Neural cell (in vitro differentiated cells): Measurements from ENCODE around the gene MACF1. TPM values are rescaled to one million over a fixed set of nuclear protein-coding genes. Genes with fewer than 3 reads are reported as not detected.
A peak's percentile ranks its signal among the peaks of the same experiment; 100 is the strongest.

Experiments
- H2AFZ ChIP-seq: fragments of 200-600, 300-800 bp; sonication (generic), shearing (Covaris generic); 2 replicates; pipeline ENCODE4 v1.6.0; 2014; ENCODE audit warnings: low read depth, mild to moderate bottlenecking, antibody characterized with exemption, low read length, moderate library complexity
- H3F3A ChIP-seq: fragments of 200-600 bp; shearing (Covaris generic); 2 replicates; pipeline ENCODE4 v1.6.1; 2016; ENCODE audit warnings: mild to moderate bottlenecking, moderate library complexity, mixed read lengths, antibody characterized with exemption, low read length; ENCODE audit not compliant: insufficient read depth, poor library complexity, severe bottlenecking
- H3K27ac ChIP-seq: fragments of 200-600, 300-800 bp; sonication (generic), shearing (Covaris generic); 2 replicates; pipeline ENCODE4 v1.5.1; 2014; ENCODE audit warnings: mild to moderate bottlenecking, low read length, moderate library complexity
- H3K27me3 ChIP-seq: fragments of 300-800, 200-600 bp; sonication (generic), shearing (Covaris generic); 2 replicates; pipeline ENCODE4 v1.6.0; 2014; ENCODE audit warnings: mild to moderate bottlenecking, low read depth, low read length, moderate library complexity; ENCODE audit not compliant: insufficient read depth
- H3K36me3 ChIP-seq: fragments of 300-800, 200-600 bp; sonication (generic), shearing (Covaris generic); 2 replicates; pipeline ENCODE4 v1.5.1; 2014; ENCODE audit warnings: mild to moderate bottlenecking, antibody characterized with exemption, low read length, moderate library complexity; ENCODE audit not compliant: insufficient read depth
- H3K4me2 ChIP-seq: fragments of 300-800, 200-600 bp; sonication (generic), shearing (Covaris generic); 2 replicates; pipeline ENCODE4 v1.6.0; 2014; ENCODE audit warnings: mild to moderate bottlenecking, low read length
- H3K4me3 ChIP-seq: fragments of 300-800, 200-600 bp; sonication (generic), shearing (Covaris generic); 2 replicates; pipeline ENCODE4 v1.5.1; 2014; ENCODE audit warnings: mild to moderate bottlenecking, low read length, moderate library complexity
- H3K79me2 ChIP-seq: fragments of 200-600 bp; shearing (Covaris generic); replicated peaks from 2 replicates; pipeline ENCODE4 v1.6.0; 2014; ENCODE audit warnings: mild to moderate bottlenecking, low read length, moderate library complexity; ENCODE audit not compliant: insufficient read depth
- H3K9ac ChIP-seq: fragments of 300-800, 200-600 bp; sonication (generic), shearing (Covaris generic); 2 replicates; pipeline ENCODE4 v1.6.1; 2016; ENCODE audit warnings: mild to moderate bottlenecking, low read length, mixed read lengths
- H3K9me2 ChIP-seq: fragments of 200-600 bp; shearing (Covaris generic); 2 replicates; pipeline ENCODE4 v1.6.1; 2016; ENCODE audit warnings: mild to moderate bottlenecking, low read length, mixed read lengths; ENCODE audit not compliant: insufficient read depth
- H3K9me3 ChIP-seq: fragments of 200-600, 300-800 bp; sonication (generic), shearing (Covaris generic); 2 replicates; pipeline ENCODE4 v1.6.1; 2016; ENCODE audit warnings: mild to moderate bottlenecking, mixed run types, low read length, moderate library complexity, mixed read lengths
- H4K20me1 ChIP-seq: fragments of 200-600 bp; shearing (Covaris generic); 2 replicates; pipeline ENCODE4 v1.6.1; 2016; ENCODE audit warnings: mild to moderate bottlenecking, mixed run types; ENCODE audit not compliant: insufficient read depth
- CTCF ChIP-seq: fragments of 450-650 bp; IDR thresholded peaks from 2 replicates; pipeline ENCODE4 v1.5.1; 2014; ENCODE audit warnings: antibody characterized with exemption, mild to moderate bottlenecking, moderate library complexity; ENCODE audit not compliant: poor library complexity, severe bottlenecking
- EP300 ChIP-seq: fragments of 450-650 bp; conservative IDR thresholded peaks from 2 replicates; pipeline ENCODE4 v1.6.1; 2014; ENCODE audit warnings: antibody characterized with exemption, mild to moderate bottlenecking, moderate library complexity; ENCODE audit not compliant: poor library complexity, severe bottlenecking
- EZH2 ChIP-seq: fragments of 200-600, 300-800 bp; shearing (Covaris generic), sonication (generic); IDR thresholded peaks from 2 replicates; pipeline ENCODE4 v1.6.1; 2014; ENCODE audit warnings: antibody characterized with exemption, low read length, borderline replicate concordance, mild to moderate bottlenecking; ENCODE audit not compliant: insufficient read depth, poor library complexity, severe bottlenecking
- MXI1 ChIP-seq: fragments of 450-650 bp; conservative IDR thresholded peaks from 2 replicates; pipeline ENCODE4 v1.6.1; 2014; ENCODE audit warnings: antibody characterized with exemption, mild to moderate bottlenecking; ENCODE audit not compliant: poor library complexity, severe bottlenecking
- POLR2AphosphoS5 ChIP-seq: IDR thresholded peaks from 2 replicates; pipeline ENCODE4 v1.6.1; 2012
- RAD21 ChIP-seq: fragments of 450-650 bp; conservative IDR thresholded peaks from 2 replicates; pipeline ENCODE4 v1.6.1; 2014; ENCODE audit warnings: antibody characterized with exemption, mild to moderate bottlenecking, moderate library complexity
- SMC3 ChIP-seq: fragments of 450-650 bp; conservative IDR thresholded peaks from 2 replicates; pipeline ENCODE4 v1.6.1; 2014; ENCODE audit warnings: antibody characterized with exemption, mild to moderate bottlenecking, moderate library complexity; ENCODE audit not compliant: poor library complexity
- TAF1 ChIP-seq: IDR thresholded peaks from 2 replicates; pipeline ENCODE4 v1.6.1; 2012; ENCODE audit warnings: low read depth
- polyA plus RNA-seq: library from polyadenylated mRNA; depleted of rRNA; stranded (reverse); fragments of >200 nt; gene quantifications from 2 replicates; pipeline ENCODE4 v1.2.3, GENCODE V29; 2014
- TF ChIP-seq, protein P1 (sequence below): IDR thresholded peaks from 2 replicates; pipeline ENCODE4 v1.6.1; 2012; ENCODE audit warnings: borderline replicate concordance

Gene MACF1
- polyA plus RNA-seq, 1 donor from 2014 or later, result 176 TPM

GRCh38 chr1:39258925-39259244 is 54.4 kb downstream of the MACF1 start:
- TF ChIP-seq EP300, result no peak
- no peak for TF ChIP-seq EZH2
- TF ChIP-seq MXI1, result no peak
- peak; percentile 32 for TF ChIP-seq SMC3
- TF ChIP-seq TAF1, result no peak
- H3K79me2 ChIP-seq, result peaks cover 14% of the 10 kb centered on the region
- H2AFZ ChIP-seq, result no peak overlapping the region

GRCh38 chr1:39261712-39262221 is 57.3 kb downstream of the MACF1 start:
- Histone ChIP-seq H3K4me2 (no peak overlapping the region), H3K27ac (no peak overlapping the region), H2AFZ (no peak overlapping the region), H3K9me3 (no peaks in the 10 kb centered on the region), H3K9me2 (no peaks in the 10 kb centered on the region), H3K79me2 (peaks cover 20% of the 10 kb centered on the region), H3K9ac (no peak overlapping the region), H3K27me3 (no peaks in the 10 kb centered on the region), H3K4me3 (no peak overlapping the region), H4K20me1 (no peaks in the 10 kb centered on the region), H3K36me3 (peaks cover 4% of the 10 kb centered on the region), H3F3A (no peaks in the 10 kb centered on the region)
- TF ChIP-seq MXI1 (no peak), TAF1 (no peak), SMC3 (no peak), RAD21 (no peak), EZH2 (no peak), CTCF (no peak), POLR2AphosphoS5 (no peak), EP300 (no peak)
- TF ChIP-seq, protein P1, sequence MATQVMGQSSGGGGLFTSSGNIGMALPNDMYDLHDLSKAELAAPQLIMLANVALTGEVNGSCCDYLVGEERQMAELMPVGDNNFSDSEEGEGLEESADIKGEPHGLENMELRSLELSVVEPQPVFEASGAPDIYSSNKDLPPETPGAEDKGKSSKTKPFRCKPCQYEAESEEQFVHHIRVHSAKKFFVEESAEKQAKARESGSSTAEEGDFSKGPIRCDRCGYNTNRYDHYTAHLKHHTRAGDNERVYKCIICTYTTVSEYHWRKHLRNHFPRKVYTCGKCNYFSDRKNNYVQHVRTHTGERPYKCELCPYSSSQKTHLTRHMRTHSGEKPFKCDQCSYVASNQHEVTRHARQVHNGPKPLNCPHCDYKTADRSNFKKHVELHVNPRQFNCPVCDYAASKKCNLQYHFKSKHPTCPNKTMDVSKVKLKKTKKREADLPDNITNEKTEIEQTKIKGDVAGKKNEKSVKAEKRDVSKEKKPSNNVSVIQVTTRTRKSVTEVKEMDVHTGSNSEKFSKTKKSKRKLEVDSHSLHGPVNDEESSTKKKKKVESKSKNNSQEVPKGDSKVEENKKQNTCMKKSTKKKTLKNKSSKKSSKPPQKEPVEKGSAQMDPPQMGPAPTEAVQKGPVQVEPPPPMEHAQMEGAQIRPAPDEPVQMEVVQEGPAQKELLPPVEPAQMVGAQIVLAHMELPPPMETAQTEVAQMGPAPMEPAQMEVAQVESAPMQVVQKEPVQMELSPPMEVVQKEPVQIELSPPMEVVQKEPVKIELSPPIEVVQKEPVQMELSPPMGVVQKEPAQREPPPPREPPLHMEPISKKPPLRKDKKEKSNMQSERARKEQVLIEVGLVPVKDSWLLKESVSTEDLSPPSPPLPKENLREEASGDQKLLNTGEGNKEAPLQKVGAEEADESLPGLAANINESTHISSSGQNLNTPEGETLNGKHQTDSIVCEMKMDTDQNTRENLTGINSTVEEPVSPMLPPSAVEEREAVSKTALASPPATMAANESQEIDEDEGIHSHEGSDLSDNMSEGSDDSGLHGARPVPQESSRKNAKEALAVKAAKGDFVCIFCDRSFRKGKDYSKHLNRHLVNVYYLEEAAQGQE, result no peak

More at GRCh38 chr1:39258925-39259244, 54.4 kb downstream of the MACF1 start:
- Histone ChIP-seq H3K36me3 (peaks cover 10% of the 10 kb centered on the region), H3K27ac (no peak overlapping the region), H3K4me3 (no peak overlapping the region), H3K9ac (no peak overlapping the region), H4K20me1 (no peaks in the 10 kb centered on the region), H3K4me2 (no peak overlapping the region), H3F3A (no peaks in the 10 kb centered on the region), H3K9me3 (no peaks in the 10 kb centered on the region), H3K27me3 (no peaks in the 10 kb centered on the region), H3K9me2 (no peaks in the 10 kb centered on the region)
